ENCODE data around the gene FMO5.

DNA sequence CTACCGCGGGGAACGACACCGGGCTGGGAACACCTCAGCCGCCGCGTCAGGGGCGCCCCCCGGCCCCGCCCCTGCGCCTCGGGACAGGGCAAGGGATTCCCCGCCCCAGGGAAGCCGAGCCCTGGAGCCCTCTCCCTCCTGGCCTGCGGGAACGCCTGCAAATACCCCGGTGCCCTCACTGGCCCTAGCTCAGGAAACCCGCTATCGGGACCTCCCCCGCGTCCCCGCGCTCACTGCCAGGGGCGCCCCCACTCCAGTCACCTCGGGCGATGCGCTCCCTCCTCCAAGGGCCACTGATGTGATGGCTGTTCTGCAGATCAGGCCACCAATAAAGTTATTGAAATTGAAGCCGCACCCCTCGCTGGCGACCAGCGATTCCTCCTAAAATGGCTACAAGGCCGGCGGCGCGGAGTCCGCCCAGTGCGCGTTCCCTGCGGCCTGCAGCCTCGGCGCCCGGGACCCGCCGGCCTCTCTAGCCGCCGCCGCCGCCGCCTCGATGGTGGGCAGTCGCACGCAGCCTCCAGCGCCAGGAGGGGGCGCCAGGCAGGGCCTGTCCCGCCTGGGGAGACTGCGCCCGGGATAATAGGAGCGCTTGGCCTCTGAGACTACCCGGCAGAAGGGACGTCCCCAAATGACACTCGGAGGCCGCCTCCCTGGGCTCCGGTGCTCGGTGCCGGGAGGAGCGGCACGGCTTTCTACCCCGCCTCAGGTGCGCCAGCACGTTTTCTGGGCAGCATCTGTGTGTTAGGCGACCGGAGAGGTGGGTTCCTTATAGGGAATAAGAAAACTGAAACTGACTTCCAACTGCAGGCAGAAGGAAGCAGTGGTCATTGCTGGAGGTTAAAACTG lies 52.7 kb downstream of the FMO5 start, which contains the start of gene PRKAB2:
- TF ChIP-seq, protein P1, sequence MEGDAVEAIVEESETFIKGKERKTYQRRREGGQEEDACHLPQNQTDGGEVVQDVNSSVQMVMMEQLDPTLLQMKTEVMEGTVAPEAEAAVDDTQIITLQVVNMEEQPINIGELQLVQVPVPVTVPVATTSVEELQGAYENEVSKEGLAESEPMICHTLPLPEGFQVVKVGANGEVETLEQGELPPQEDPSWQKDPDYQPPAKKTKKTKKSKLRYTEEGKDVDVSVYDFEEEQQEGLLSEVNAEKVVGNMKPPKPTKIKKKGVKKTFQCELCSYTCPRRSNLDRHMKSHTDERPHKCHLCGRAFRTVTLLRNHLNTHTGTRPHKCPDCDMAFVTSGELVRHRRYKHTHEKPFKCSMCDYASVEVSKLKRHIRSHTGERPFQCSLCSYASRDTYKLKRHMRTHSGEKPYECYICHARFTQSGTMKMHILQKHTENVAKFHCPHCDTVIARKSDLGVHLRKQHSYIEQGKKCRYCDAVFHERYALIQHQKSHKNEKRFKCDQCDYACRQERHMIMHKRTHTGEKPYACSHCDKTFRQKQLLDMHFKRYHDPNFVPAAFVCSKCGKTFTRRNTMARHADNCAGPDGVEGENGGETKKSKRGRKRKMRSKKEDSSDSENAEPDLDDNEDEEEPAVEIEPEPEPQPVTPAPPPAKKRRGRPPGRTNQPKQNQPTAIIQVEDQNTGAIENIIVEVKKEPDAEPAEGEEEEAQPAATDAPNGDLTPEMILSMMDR (IDR thresholded peaks at IDR 0.05; ENCODE audit: low read depth, low read length, poor library complexity, severe bottlenecking): peak; percentile 84
- no peak for TF ChIP-seq EZH2phosphoT487 (IDR thresholded peaks at IDR 0.05; ENCODE audit: borderline replicate concordance, low read length)
